HCT116 (cell line): ENCODE results near the gene CRIP3. TPM values are rescaled to one million over a fixed set of nuclear protein-coding genes. Genes with fewer than 3 reads are reported as not detected.

Source experiments
- ATAC-seq: fragments of 200-7000 bp; cut with Tn5 transposase; 2 replicates; pipeline ENCODE4 v1.9.1; 2020; ENCODE audit warnings: mild to moderate bottlenecking, moderate library complexity
- BruUV-seq: library from RNA; stranded (reverse); fragments of 400-500 nt; replicated peaks from 2 replicates; lab custom pipeline; 2021; lab: Mats Ljungman, UMichigan
- CTCF ChIA-PET: fragments of 300-600 bp; sonication (Branson Sonifier 250); formaldehyde crosslinking; loops from one replicate; lab custom pipeline; 2021; ENCODE audit warnings: antibody characterized with exemption; lab: Charles Lee
- POLR2A ChIA-PET: fragments of 300-600, 350-600 bp; sonication (Branson Sonifier 250); formaldehyde crosslinking; loops from one replicate; lab custom pipeline; 2021; ENCODE audit warnings: antibody characterized with exemption; lab: Charles Lee
- RAD21 ChIA-PET, 2 experiments: fragments of 300-600 bp; sonication (Branson Sonifier 250); formaldehyde crosslinking; loops; one replicate each; lab custom pipeline; 2023; ENCODE audit warnings: low total read pairs in 2 of 2; ENCODE audit not compliant: uncharacterized antibody in 2 of 2, unreplicated experiment in 2 of 2, low non-redundant PET in 1 of 2; lab: Charles Lee
- DNase-seq: peaks from one replicate; pipeline ENCODE4 v3.0.0-alpha.2; 2010; ENCODE audit warnings: low read depth, low spot score
- H2AFZ ChIP-seq: fragments of 200-600 bp; shearing (Covaris generic), sonication (generic); 2 replicates; pipeline ENCODE4 v1.6.1; 2017; ENCODE audit warnings: low read depth, mixed run types, mixed read lengths, antibody characterized with exemption, low read length; ENCODE audit not compliant: poor library complexity, severe bottlenecking
- H3K27ac ChIP-seq: 2 replicates; pipeline ENCODE4 v1.5.1; 2012; ENCODE audit warnings: low read depth, low read length
- H3K27me3 ChIP-seq: fragments of 200-600 bp; sonication (generic); 2 replicates; pipeline ENCODE4 v1.6.1; 2016; ENCODE audit warnings: mixed run types, low read length, mixed read lengths; ENCODE audit not compliant: insufficient read depth
- H3K36me3 ChIP-seq, 2 experiments: fragments of 200-500 bp in 1 of 2; fragments of 200-600 bp in 1 of 2; sonication (Bioruptor generic) in 1 of 2; sonication (generic) in 1 of 2; 2 replicates each; pipeline versions ENCODE4 v1.5.1 to v1.6.1; 2014 to 2016; ENCODE audit warnings: low read length in 2 of 2, inconsistent platforms in 1 of 2, mixed read lengths in 1 of 2, mixed run types in 1 of 2; ENCODE audit not compliant: insufficient read depth in 2 of 2, control insufficient read depth in 1 of 2
- H3K4me1 ChIP-seq, 2 experiments: fragments of 200-600 bp in 1 of 2; sonication (generic) in 1 of 2; 2 replicates each; pipeline versions ENCODE4 v1.5.1 to v1.6.1; 2012 to 2017; ENCODE audit warnings: low read length in 2 of 2, inconsistent platforms in 1 of 2, mild to moderate bottlenecking in 1 of 2, mixed read lengths in 1 of 2, mixed run types in 1 of 2, moderate library complexity in 1 of 2; ENCODE audit not compliant: insufficient read depth in 2 of 2, control insufficient read depth in 1 of 2
- H3K4me2 ChIP-seq: fragments of 200-600 bp; sonication (generic); 2 replicates; pipeline ENCODE4 v1.6.1; 2017; ENCODE audit warnings: mixed run types, low read length, mixed read lengths
- H3K4me3 ChIP-seq, 2 experiments: fragments of 200-600 bp in 1 of 2; sonication (generic) in 1 of 2; replicated peaks in 1 of 2; 2 replicates each; pipeline ENCODE4 v1.5.1; 2011 to 2016; ENCODE audit warnings: low read length in 2 of 2, control low read depth in 1 of 2, low read depth in 1 of 2, mild to moderate bottlenecking in 1 of 2, mixed read lengths in 1 of 2, mixed run types in 1 of 2
- H3K79me2 ChIP-seq: fragments of 200-600 bp; sonication (generic); 2 replicates; pipeline ENCODE4 v1.6.1; 2017; ENCODE audit warnings: mild to moderate bottlenecking, mixed run types, low read length, moderate library complexity, mixed read lengths; ENCODE audit not compliant: insufficient read depth
- H3K9ac ChIP-seq: fragments of 200-600 bp; sonication (generic); 2 replicates; pipeline ENCODE4 v1.6.1; 2016; ENCODE audit warnings: low read length, mixed read lengths
- H3K9me2 ChIP-seq: fragments of 200-600 bp; sonication (generic), shearing (Covaris generic); 2 replicates; pipeline ENCODE4 v1.6.1; 2017; ENCODE audit warnings: mixed run types, mild to moderate bottlenecking, moderate library complexity; ENCODE audit not compliant: insufficient read depth
- H3K9me3 ChIP-seq, 2 experiments: fragments of 200-500 bp in 1 of 2; fragments of 200-600 bp in 1 of 2; sonication (Bioruptor generic) in 1 of 2; sonication (generic) in 1 of 2; 2 replicates each; pipeline ENCODE4 v1.6.1; 2014 to 2017; ENCODE audit warnings: low read length in 2 of 2, mixed read lengths in 2 of 2, inconsistent platforms in 1 of 2, low read depth in 1 of 2, mild to moderate bottlenecking in 1 of 2, mixed run types in 1 of 2, moderate library complexity in 1 of 2; ENCODE audit not compliant: control insufficient read depth in 1 of 2, insufficient read depth in 1 of 2
- H4K20me1 ChIP-seq: fragments of 200-600 bp; sonication (generic), shearing (Covaris generic); 2 replicates; pipeline ENCODE4 v1.6.1; 2017; ENCODE audit warnings: mixed run types, mild to moderate bottlenecking, moderate library complexity; ENCODE audit not compliant: insufficient read depth
- CBX3 ChIP-seq: IDR thresholded peaks from 2 replicates; pipeline ENCODE4 v1.6.1; 2012; ENCODE audit warnings: low read depth
- EGR1 ChIP-seq: IDR thresholded peaks from 2 replicates; pipeline ENCODE4 v1.6.1; 2012; ENCODE audit warnings: low read depth
- ELF1 ChIP-seq: IDR thresholded peaks from 2 replicates; pipeline ENCODE4 v1.6.1; 2012; ENCODE audit warnings: low read depth, borderline replicate concordance
- EZH2 ChIP-seq: fragments of 200-600 bp; sonication (generic); IDR thresholded peaks from 2 replicates; pipeline ENCODE4 v1.6.1; 2017; ENCODE audit warnings: antibody characterized with exemption, mixed run types
- EZH2phosphoT487 ChIP-seq: fragments of 200-600 bp; IDR thresholded peaks from 2 replicates; pipeline ENCODE4 v1.6.1; 2018; ENCODE audit warnings: antibody characterized with exemption, borderline replicate concordance
- FOSL1 ChIP-seq: IDR thresholded peaks from 2 replicates; pipeline ENCODE4 v1.6.1; 2012; ENCODE audit warnings: low read depth
- JUND ChIP-seq: IDR thresholded peaks from 2 replicates; pipeline ENCODE4 v1.6.1; 2012
- POLR2A ChIP-seq: IDR thresholded peaks from 2 replicates; pipeline ENCODE4 v1.7.0; 2011; ENCODE audit warnings: borderline replicate concordance; ENCODE audit not compliant: insufficient read depth, insufficient read length; ENCODE audit errors: extremely low read depth
- POLR2AphosphoS5 ChIP-seq: IDR thresholded peaks from 2 replicates; pipeline ENCODE4 v1.6.1; 2011; ENCODE audit warnings: mild to moderate bottlenecking, low read depth, low read length, moderate library complexity
- RAD21 ChIP-seq: IDR thresholded peaks from 2 replicates; pipeline ENCODE4 v1.6.1; 2012; ENCODE audit warnings: low read depth, mild to moderate bottlenecking
- SIN3A ChIP-seq: IDR thresholded peaks from 2 replicates; pipeline ENCODE4 v1.6.1; 2012; ENCODE audit warnings: low read depth
- SP1 ChIP-seq: IDR thresholded peaks from 2 replicates; pipeline ENCODE4 v1.6.1; 2012; ENCODE audit warnings: low read depth
- SRF ChIP-seq: IDR thresholded peaks from 2 replicates; pipeline ENCODE4 v1.6.1; 2012; ENCODE audit warnings: low read depth
- TCF7L2 ChIP-seq: IDR thresholded peaks from 2 replicates; pipeline ENCODE4 v1.7.0; 2011; ENCODE audit warnings: borderline replicate concordance, inconsistent platforms; ENCODE audit not compliant: insufficient read depth, insufficient read length; ENCODE audit errors: extremely low read depth
- YY1 ChIP-seq: IDR thresholded peaks from 2 replicates; pipeline ENCODE4 v1.6.1; 2011; ENCODE audit warnings: low read length, low read depth, moderate library complexity, mild to moderate bottlenecking; ENCODE audit not compliant: insufficient replicate concordance; ENCODE audit errors: extremely low read depth
- ZFX ChIP-seq: fragments of 450-650 bp; IDR thresholded peaks from 2 replicates; pipeline ENCODE4 v1.6.1; 2017
- ZNF274 ChIP-seq: fragments of 200-500 bp; sonication (Bioruptor generic); IDR thresholded peaks from 2 replicates; pipeline ENCODE4 v1.6.1; 2014; ENCODE audit warnings: mild to moderate bottlenecking, low read depth, low read length, inconsistent platforms
- intact Hi-C: fragments of 100-400 bp; cut with micrococcal nuclease; formaldehyde crosslinking; loops from 2 replicates; pipeline ENCODE4 v1.10.0; 2022
- total RNA-seq: library from RNA; stranded (reverse); gene quantifications from one replicate; pipeline ENCODE4 v1.2.1, GENCODE V29; 2021; ENCODE audit not compliant: unreplicated experiment
- TF ChIP-seq, protein P1 (sequence below): IDR thresholded peaks from 2 replicates; pipeline ENCODE4 v1.6.1; 2012
- TF ChIP-seq, protein P2 (sequence below), 3 experiments: fragments of 200-600 bp in 1 of 3; sonication (generic) in 1 of 3; IDR thresholded peaks in 2 of 3; conservative IDR thresholded peaks in 1 of 3; 2 replicates each; pipeline ENCODE4 v1.5.1; 2012 to 2017; ENCODE audit warnings: low read depth in 2 of 3, low read length in 2 of 3, antibody characterized with exemption in 1 of 3, borderline replicate concordance in 1 of 3, control low read depth in 1 of 3, mild to moderate bottlenecking in 1 of 3, mixed read lengths in 1 of 3, mixed run types in 1 of 3, moderate library complexity in 1 of 3; ENCODE audit not compliant: insufficient read depth in 1 of 3
- TF ChIP-seq, protein P3 (sequence below): IDR thresholded peaks from 2 replicates; pipeline ENCODE4 v1.6.1; 2012

The CRIP3 gene
- total RNA-seq, 1 experiment from 2014 or later = not detected

DNA sequence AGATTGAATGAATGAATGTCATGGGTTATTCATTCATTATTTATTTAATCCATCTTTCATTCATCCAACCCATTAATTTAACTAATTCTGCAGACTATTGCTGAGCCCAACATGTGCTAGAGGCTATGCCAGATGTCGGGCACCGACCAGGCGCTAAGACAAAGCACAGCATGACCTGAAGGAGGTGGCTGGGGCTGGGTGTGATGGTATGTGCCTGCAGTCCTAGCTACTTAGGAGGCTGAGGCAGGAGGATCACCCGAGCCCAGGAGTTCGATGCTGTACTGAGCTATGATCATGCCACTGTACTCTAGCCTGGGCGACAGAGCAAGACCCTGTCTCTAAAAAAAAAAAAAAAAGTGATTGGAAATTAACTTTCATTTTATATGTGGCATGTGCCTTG, 16.3 kb downstream of the CRIP3 start:
- Histone ChIP-seq H3K36me3 (no peaks in the 10 kb centered on the region), H2AFZ (no peak overlapping the region), H3K79me2 (no peaks in the 10 kb centered on the region), H3K9me2 (no peaks in the 10 kb centered on the region), H3K9ac (no peak overlapping the region), H3K9me3 (no peaks in the 10 kb centered on the region), H3K4me1 (no peaks in the 10 kb centered on the region), H4K20me1 (no peaks in the 10 kb centered on the region), H3K27ac (no peak overlapping the region), H3K4me3 (no peak overlapping the region), H3K4me2 (no peak overlapping the region), H3K27me3 (no peaks in the 10 kb centered on the region)
- no TSS peak for BruUV-seq
- ChIA-PET CTCF (no interaction called here), POLR2A (no interaction called here), RAD21 (no interaction called here)
- no peak for TF ChIP-seq ELF1
- TF ChIP-seq ZNF274 = no peak
- TF ChIP-seq ZFX = no peak
- no peak for TF ChIP-seq EZH2phosphoT487
- no peak for TF ChIP-seq EGR1
- TF ChIP-seq, protein P1, sequence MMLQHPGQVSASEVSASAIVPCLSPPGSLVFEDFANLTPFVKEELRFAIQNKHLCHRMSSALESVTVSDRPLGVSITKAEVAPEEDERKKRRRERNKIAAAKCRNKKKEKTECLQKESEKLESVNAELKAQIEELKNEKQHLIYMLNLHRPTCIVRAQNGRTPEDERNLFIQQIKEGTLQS = no peak
- no peak for TF ChIP-seq SP1
- no peak for TF ChIP-seq CBX3
- TF ChIP-seq JUND = no peak
- TF ChIP-seq SIN3A = no peak
- no peak for TF ChIP-seq SRF
- no peak for TF ChIP-seq TCF7L2
- no peak for TF ChIP-seq POLR2AphosphoS5
- no peak for ATAC-seq
- intact Hi-C loops = no loop called here
- DNase-seq = no peak

DNA sequence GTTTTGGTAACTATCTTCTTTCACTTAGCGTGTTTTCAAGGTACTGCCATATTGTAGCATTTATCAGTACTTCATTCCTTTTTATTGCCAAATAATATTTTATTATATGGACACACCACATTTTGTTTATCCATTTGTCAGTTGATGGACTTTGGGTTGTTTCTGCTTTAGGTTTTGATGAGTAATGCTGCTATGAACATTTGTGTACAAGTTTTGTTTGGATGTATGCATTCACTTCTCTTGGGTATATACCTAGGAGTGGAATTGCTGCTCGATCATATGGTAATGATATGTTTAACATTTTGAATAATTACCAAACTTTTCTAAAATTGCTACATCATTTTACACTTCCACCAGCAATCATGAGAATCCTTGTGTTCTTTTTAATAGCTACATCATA, 16.9 kb downstream of the CRIP3 start:
- ATAC-seq = no peak
- H3K4me2 ChIP-seq = no peak overlapping the region
- CTCF ChIA-PET = no interaction called here
- H2AFZ ChIP-seq = no peak overlapping the region
- POLR2A ChIA-PET = no interaction called here
- no peak overlapping the region for H3K9ac ChIP-seq
- intact Hi-C loops = no loop called here
- no peak for DNase-seq
- H3K9me3 ChIP-seq = no peaks in the 10 kb centered on the region
- no peaks in the 10 kb centered on the region for H3K4me1 ChIP-seq
- H3K36me3 ChIP-seq = no peaks in the 10 kb centered on the region
- no peaks in the 10 kb centered on the region for H3K79me2 ChIP-seq
- H4K20me1 ChIP-seq = no peaks in the 10 kb centered on the region
- H3K4me3 ChIP-seq = no peak overlapping the region
- TF ChIP-seq RAD21 (no peak), POLR2AphosphoS5 (no peak), EZH2phosphoT487 (no peak), POLR2A (no peak), SRF (no peak), EZH2 (no peak), ZFX (no peak), CBX3 (no peak), TCF7L2 (no peak), FOSL1 (no peak), EGR1 (no peak), ZNF274 (no peak), JUND (no peak), SP1 (no peak), YY1 (no peak), ELF1 (no peak)
- TF ChIP-seq, protein P2, sequence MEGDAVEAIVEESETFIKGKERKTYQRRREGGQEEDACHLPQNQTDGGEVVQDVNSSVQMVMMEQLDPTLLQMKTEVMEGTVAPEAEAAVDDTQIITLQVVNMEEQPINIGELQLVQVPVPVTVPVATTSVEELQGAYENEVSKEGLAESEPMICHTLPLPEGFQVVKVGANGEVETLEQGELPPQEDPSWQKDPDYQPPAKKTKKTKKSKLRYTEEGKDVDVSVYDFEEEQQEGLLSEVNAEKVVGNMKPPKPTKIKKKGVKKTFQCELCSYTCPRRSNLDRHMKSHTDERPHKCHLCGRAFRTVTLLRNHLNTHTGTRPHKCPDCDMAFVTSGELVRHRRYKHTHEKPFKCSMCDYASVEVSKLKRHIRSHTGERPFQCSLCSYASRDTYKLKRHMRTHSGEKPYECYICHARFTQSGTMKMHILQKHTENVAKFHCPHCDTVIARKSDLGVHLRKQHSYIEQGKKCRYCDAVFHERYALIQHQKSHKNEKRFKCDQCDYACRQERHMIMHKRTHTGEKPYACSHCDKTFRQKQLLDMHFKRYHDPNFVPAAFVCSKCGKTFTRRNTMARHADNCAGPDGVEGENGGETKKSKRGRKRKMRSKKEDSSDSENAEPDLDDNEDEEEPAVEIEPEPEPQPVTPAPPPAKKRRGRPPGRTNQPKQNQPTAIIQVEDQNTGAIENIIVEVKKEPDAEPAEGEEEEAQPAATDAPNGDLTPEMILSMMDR (IDR thresholded peaks at IDR 0.05 in 2 of 3, conservative IDR thresholded peaks at IDR 0.05 in 1 of 3; ENCODE audit: borderline replicate concordance in 1 of 3, insufficient read depth in 1 of 3, low read depth in 2 of 3, low read length in 2 of 3) = no peak
- TF ChIP-seq, protein P3, sequence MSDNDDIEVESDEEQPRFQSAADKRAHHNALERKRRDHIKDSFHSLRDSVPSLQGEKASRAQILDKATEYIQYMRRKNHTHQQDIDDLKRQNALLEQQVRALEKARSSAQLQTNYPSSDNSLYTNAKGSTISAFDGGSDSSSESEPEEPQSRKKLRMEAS = no peak
- TF ChIP-seq, protein P1 = no peak
- BruUV-seq = no TSS peak
- H3K27ac ChIP-seq = no peak overlapping the region
- H3K27me3 ChIP-seq = no peaks in the 10 kb centered on the region
- RAD21 ChIA-PET = no interaction called here
- H3K9me2 ChIP-seq = no peaks in the 10 kb centered on the region
